Keratinocyte (primary cell): Measurements from ENCODE around the gene FAM186B. TPM values are rescaled to one million over a fixed set of nuclear protein-coding genes. Genes with fewer than 3 reads are reported as not detected.
A peak's percentile ranks its signal among the peaks of the same experiment; 100 is the strongest.

Experiments
- DNase-seq: peaks from one replicate; pipeline ENCODE4 v3.0.0-alpha.2; 2011; ENCODE audit warnings: low read depth, missing footprints, low spot score
- FAIRE-seq: peaks from 2 replicates; lab custom pipeline; 2011; peaks lifted over from hg19 to GRCh38; lab: Jason Lieb, UNC
- H2AFZ ChIP-seq: 2 replicates; pipeline ENCODE4 v1.6.0; 2012; ENCODE audit warnings: low read length, control low read depth, inconsistent platforms; ENCODE audit not compliant: control insufficient read depth
- H3K27ac ChIP-seq: 2 replicates; pipeline ENCODE4 v1.5.1; 2011; ENCODE audit warnings: low read length; ENCODE audit not compliant: control insufficient read depth, insufficient read depth
- H3K27me3 ChIP-seq: 3 replicates; pipeline ENCODE4 v1.6.0; 2011; ENCODE audit warnings: low read length; ENCODE audit not compliant: control insufficient read depth, insufficient read depth; ENCODE audit errors: extremely low read depth
- H3K36me3 ChIP-seq, 2 experiments: 2 replicates in 1 of 2; 3 replicates in 1 of 2; pipeline ENCODE4 v1.5.1; 2011; ENCODE audit warnings: low read length in 2 of 2, mild to moderate bottlenecking in 1 of 2; ENCODE audit not compliant: control insufficient read depth in 2 of 2, insufficient read depth in 2 of 2; ENCODE audit errors: extremely low read depth in 1 of 2
- H3K4me1 ChIP-seq: 3 replicates; pipeline ENCODE4 v1.5.1; 2011; ENCODE audit warnings: low read length; ENCODE audit not compliant: control insufficient read depth, insufficient read depth; ENCODE audit errors: extremely low read depth
- H3K4me2 ChIP-seq: 3 replicates; pipeline ENCODE4 v1.6.0; 2011; ENCODE audit warnings: low read depth, low read length; ENCODE audit not compliant: control insufficient read depth, insufficient read depth; ENCODE audit errors: extremely low read depth
- H3K4me3 ChIP-seq, 3 experiments: fragments of 200-600 bp in 1 of 3; sonication (generic) in 1 of 3; 2 replicates in 2 of 3; 3 replicates in 1 of 3; pipeline ENCODE4 v1.5.1; 2011 to 2016; ENCODE audit warnings: low read length in 3 of 3, mild to moderate bottlenecking in 3 of 3, control low read depth in 2 of 3, inconsistent platforms in 1 of 3, low read depth in 1 of 3, mixed read lengths in 1 of 3, mixed run types in 1 of 3, moderate library complexity in 1 of 3; ENCODE audit not compliant: control insufficient read depth in 2 of 3, insufficient read depth in 2 of 3; ENCODE audit errors: extremely low read depth in 1 of 3
- H3K79me2 ChIP-seq: 2 replicates; pipeline ENCODE4 v1.6.0; 2012; ENCODE audit warnings: low read length; ENCODE audit not compliant: control insufficient read depth, insufficient read depth
- H3K9ac ChIP-seq: 3 replicates; pipeline ENCODE4 v1.6.0; 2011; ENCODE audit warnings: low read length; ENCODE audit not compliant: control insufficient read depth, insufficient read depth; ENCODE audit errors: extremely low read depth
- H3K9me1 ChIP-seq: 3 replicates; pipeline ENCODE4 v1.6.0; 2011; ENCODE audit warnings: low read length; ENCODE audit not compliant: control insufficient read depth, insufficient read depth; ENCODE audit errors: extremely low read depth
- H3K9me3 ChIP-seq: 2 replicates; pipeline ENCODE4 v1.5.1; 2012; ENCODE audit warnings: low read depth, low read length; ENCODE audit not compliant: control insufficient read depth
- H4K20me1 ChIP-seq: 3 replicates; pipeline ENCODE4 v1.6.0; 2011; ENCODE audit warnings: low read length; ENCODE audit not compliant: control insufficient read depth, insufficient read depth; ENCODE audit errors: extremely low read depth
- EZH2 ChIP-seq: IDR thresholded peaks from one replicate; pipeline ENCODE4 v1.6.1; 2012; ENCODE audit warnings: inconsistent platforms, mild to moderate bottlenecking, low read length, moderate library complexity
- dilution Hi-C: fragments of 300-500 bp; cut with MboI; formaldehyde crosslinking; loops from one replicate; pipeline ENCODE4 v1.7.0; 2020; ENCODE audit warnings: low sequenced_read_pairs; ENCODE audit not compliant: extremely low pct_ligation_motif_present
- polyA plus RNA-seq, 5 experiments: library from polyadenylated mRNA; depleted of rRNA in 3 of 5; stranded (reverse) in 3 of 5; stranded (forward) in 1 of 5; unstranded in 1 of 5; fragments of >200 nt; gene quantifications; 1 replicate in 1 of 5; 2 replicates in 3 of 5; 3 replicates in 1 of 5; pipeline versions ENCODE4 v1.2.1 to v1.2.3, GENCODE V29; 2011 to 2012; ENCODE audit warnings: missing spikeins in 2 of 5, low read depth in 1 of 5, low replicate concordance in 1 of 5
- TF ChIP-seq, protein P1 (sequence below), 3 experiments: IDR thresholded peaks in 1 of 3; conservative IDR thresholded peaks in 1 of 3; optimal IDR thresholded peaks in 1 of 3; 2 replicates in 2 of 3; 3 replicates in 1 of 3; pipeline versions ENCODE3 to v1.5.1; 2011; ENCODE audit warnings: low read length in 3 of 3, mild to moderate bottlenecking in 3 of 3, moderate library complexity in 2 of 3, control low read depth in 1 of 3, inconsistent platforms in 1 of 3; ENCODE audit not compliant: insufficient read depth in 2 of 3; ENCODE audit errors: extremely low read depth in 1 of 3

FAM186B gene
- polyA plus RNA-seq, 1 donor (not counting 4 experiments of a cell fraction or from before 2014, with no cell fraction given): 0.13 TPM

DNA sequence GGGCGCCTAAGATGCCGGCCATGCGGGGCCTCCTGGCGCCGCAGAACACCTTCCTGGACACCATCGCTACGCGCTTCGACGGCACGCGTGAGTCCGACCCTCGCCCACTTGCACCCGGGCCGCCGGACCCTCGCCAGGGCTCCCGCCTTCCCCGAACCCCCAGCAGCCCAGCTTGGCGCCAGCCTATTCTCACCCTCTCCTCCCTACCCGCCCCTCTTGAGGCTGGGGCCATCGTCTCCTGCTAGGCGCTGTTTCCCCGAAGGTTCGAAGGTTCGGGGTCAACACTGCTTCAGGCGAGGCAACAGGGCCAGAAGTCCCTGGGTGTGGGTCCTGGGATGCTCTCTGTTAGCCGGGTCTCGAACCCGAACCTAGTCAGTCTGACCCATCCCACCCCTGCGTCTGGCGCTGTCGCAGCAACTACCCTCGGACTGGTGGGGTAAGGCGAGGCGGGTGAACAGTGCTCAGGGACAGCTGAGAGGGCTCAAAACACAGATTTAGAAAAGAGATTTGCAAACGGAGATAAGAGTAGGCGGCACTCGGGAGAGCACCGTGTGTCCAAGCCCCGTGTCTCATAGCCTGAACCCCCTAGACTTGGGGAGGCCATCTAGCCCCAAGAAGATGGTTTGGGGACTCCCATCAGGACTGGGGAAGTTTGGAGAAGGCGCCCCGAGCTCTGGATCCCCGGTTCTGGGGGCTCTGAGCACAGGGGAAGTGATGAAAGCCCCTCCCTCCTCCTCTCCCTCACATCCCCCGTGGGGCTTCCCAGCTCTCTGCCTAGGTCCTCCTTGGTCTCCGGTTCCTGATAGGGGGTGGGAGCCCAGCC, 65.8 kb downstream of the FAM186B start:
- DNase-seq: no peak

DNA sequence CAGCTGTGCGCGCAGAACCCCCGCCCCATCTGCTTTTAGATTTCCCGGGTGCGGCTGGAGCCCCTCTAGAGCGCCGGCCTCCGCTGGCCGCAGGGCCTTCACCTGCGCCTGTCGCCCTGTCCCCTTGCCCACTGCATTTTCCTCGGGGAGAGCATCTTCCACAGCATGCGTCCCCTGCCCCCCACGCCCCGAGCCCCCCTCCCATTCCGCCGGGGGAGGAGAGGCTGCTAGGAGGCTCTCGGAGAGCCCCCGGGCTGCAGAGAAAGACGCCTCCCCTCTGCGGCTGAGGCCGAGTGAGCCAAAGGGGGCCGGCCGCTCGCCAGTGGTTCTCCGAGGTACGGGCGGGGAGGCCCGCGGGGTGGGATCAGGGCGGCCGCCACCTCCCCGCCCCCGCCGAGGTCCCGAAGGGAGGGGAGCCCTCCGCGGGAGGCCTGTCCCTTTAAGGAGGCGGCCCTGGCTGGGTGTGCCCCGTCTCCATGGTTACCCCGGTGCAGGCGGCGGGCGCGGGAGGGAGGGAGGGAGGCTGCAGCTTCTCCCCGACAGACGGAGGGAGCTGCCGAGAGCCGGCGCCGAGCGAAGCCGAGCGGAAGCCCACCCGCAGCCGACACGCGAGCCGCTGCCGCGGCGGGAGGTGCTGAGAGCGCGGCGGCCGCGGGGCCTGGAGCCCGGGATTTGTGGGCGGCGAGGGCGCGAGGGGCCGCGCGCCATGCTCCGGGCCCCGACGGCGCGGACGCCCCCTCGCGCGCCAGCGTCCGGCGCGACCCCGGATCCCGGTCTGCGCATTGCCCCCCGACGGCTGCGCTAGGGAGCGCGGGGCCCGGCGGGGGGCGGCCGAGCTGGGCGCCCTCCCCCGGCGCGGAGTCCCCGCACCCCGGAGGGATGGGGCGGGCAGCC, 66.7 kb downstream of the FAM186B start, which contains the start of gene KCNH3:
TSS of gene KCNH3 (plus strand) at position 521 of the 894 bp plus-strand sequence. CDS start 387 bp downstream, outside the sequence.
- Histone ChIP-seq H3K9me3 (no peaks in the 10 kb centered on the region), H3K9me1 (no peaks in the 10 kb centered on the region), H3K4me1 (peaks cover 45% of the 10 kb centered on the region), H3K27ac (no peak within 1 kb of the TSS), H3K9ac (peak within 1 kb of the TSS; percentile 28), H4K20me1 (peaks cover 3% of the 10 kb centered on the region), H3K79me2 (no peaks in the 10 kb centered on the region), H3K4me3 (peak within 1 kb of the TSS; percentile 25 to 56 (median 32)), H3K36me3 (no peaks in the 10 kb centered on the region), H3K4me2 (peak within 1 kb of the TSS; percentile 74), H3K27me3 (peaks cover 32% of the 10 kb centered on the region), H2AFZ (peak within 1 kb of the TSS; percentile 33)
- dilution Hi-C loops: no loop called here
- FAIRE-seq (no peak), DNase-seq (no peak)
- TF ChIP-seq, protein P1, sequence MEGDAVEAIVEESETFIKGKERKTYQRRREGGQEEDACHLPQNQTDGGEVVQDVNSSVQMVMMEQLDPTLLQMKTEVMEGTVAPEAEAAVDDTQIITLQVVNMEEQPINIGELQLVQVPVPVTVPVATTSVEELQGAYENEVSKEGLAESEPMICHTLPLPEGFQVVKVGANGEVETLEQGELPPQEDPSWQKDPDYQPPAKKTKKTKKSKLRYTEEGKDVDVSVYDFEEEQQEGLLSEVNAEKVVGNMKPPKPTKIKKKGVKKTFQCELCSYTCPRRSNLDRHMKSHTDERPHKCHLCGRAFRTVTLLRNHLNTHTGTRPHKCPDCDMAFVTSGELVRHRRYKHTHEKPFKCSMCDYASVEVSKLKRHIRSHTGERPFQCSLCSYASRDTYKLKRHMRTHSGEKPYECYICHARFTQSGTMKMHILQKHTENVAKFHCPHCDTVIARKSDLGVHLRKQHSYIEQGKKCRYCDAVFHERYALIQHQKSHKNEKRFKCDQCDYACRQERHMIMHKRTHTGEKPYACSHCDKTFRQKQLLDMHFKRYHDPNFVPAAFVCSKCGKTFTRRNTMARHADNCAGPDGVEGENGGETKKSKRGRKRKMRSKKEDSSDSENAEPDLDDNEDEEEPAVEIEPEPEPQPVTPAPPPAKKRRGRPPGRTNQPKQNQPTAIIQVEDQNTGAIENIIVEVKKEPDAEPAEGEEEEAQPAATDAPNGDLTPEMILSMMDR (optimal IDR thresholded peaks at IDR 0.05 in 1 of 3, IDR thresholded peaks at IDR 0.05 in 1 of 3, conservative IDR thresholded peaks at IDR 0.05 in 1 of 3; ENCODE audit: extremely low read depth in 1 of 3, insufficient read depth in 2 of 3, low read length in 3 of 3): no peak
- TF ChIP-seq EZH2: no peak

More for the DNA sequence above, 65.8 kb downstream of the FAM186B start:
- Histone ChIP-seq H3K9me3 (no peaks in the 10 kb centered on the region), H3K36me3 (no peaks in the 10 kb centered on the region), H3K27me3 (peaks cover 32% of the 10 kb centered on the region), H3K79me2 (no peaks in the 10 kb centered on the region), H4K20me1 (peaks cover 3% of the 10 kb centered on the region), H2AFZ (no peak overlapping the region), H3K4me1 (peaks cover 45% of the 10 kb centered on the region), H3K27ac (no peak overlapping the region), H3K9ac (peak overlapping the region; percentile 34), H3K4me3 (no peak overlapping the region), H3K4me2 (peak overlapping the region; percentile 44), H3K9me1 (no peaks in the 10 kb centered on the region)
- no peak for FAIRE-seq
- TF ChIP-seq, protein P1 (optimal IDR thresholded peaks at IDR 0.05 in 1 of 3, IDR thresholded peaks at IDR 0.05 in 1 of 3, conservative IDR thresholded peaks at IDR 0.05 in 1 of 3; ENCODE audit: extremely low read depth in 1 of 3, insufficient read depth in 2 of 3, low read length in 3 of 3): no peak
- peak; percentile 83 for TF ChIP-seq EZH2
- dilution Hi-C loops: no loop called here
